ENCODE measurements around the gene HACD3. TPM values are rescaled to one million over a fixed set of nuclear protein-coding genes. Genes with fewer than 3 reads are reported as not detected.

The HACD3 gene
- polyA plus RNA-seq, 1 of the 3 experiments (the other 2 are of a cell fraction): 45.7 TPM

GRCh38 chr15:65598468-65598867 is 68.2 kb downstream of the HACD3 start:
- Histone ChIP-seq H3F3A (replicated peaks; ENCODE audit: insufficient read depth) (no peaks in the 10 kb centered on the region), H3K79me2 (ENCODE audit: insufficient read depth) (peaks cover 1% of the 10 kb centered on the region; the same call in 1 of the 2 replicates), H2AFZ (ENCODE audit: low read depth) (no peak overlapping the region), H3K9ac (no peak overlapping the region), H3K9me3 (no peaks in the 10 kb centered on the region), H4K20me1 (ENCODE audit: insufficient read depth) (no peaks in the 10 kb centered on the region), H3K9me2 (no peaks in the 10 kb centered on the region), H3K4me3 (ENCODE audit: low read depth in 2 of 2, low read length in 1 of 2) (no peak overlapping the region), H3K27me3 (ENCODE audit: insufficient read depth) (no peaks in the 10 kb centered on the region), H3K36me3 (replicated peaks in 1 of 2; ENCODE audit: control insufficient read depth in 1 of 2, insufficient read depth in 2 of 2, low read length in 1 of 2) (peaks cover 57 to 59% of the 10 kb centered on the region in 2 experiments), H3K4me2 (no peak overlapping the region), H3K27ac (ENCODE audit: low read depth in 2 of 2, low read length in 1 of 2) (no peak overlapping the region), H3K4me1 (ENCODE audit: control insufficient read depth in 1 of 2, insufficient read depth in 2 of 2, low read depth in 1 of 2, low read length in 1 of 2) (no peaks in the 10 kb centered on the region)
- TF ChIP-seq FOXJ3 (CRISPR knock-in tag; IDR thresholded peaks at IDR 0.05): no peak
- TF ChIP-seq POLR2AphosphoS5 (IDR thresholded peaks at IDR 0.05; ENCODE audit: low read depth, low read length): no peak
- TF ChIP-seq CTCF (IDR thresholded peaks at IDR 0.05): no peak
- no peak for TF ChIP-seq FOSL2 (IDR thresholded peaks at IDR 0.05; ENCODE audit: borderline replicate concordance, low read depth)
- TF ChIP-seq, protein P1, sequence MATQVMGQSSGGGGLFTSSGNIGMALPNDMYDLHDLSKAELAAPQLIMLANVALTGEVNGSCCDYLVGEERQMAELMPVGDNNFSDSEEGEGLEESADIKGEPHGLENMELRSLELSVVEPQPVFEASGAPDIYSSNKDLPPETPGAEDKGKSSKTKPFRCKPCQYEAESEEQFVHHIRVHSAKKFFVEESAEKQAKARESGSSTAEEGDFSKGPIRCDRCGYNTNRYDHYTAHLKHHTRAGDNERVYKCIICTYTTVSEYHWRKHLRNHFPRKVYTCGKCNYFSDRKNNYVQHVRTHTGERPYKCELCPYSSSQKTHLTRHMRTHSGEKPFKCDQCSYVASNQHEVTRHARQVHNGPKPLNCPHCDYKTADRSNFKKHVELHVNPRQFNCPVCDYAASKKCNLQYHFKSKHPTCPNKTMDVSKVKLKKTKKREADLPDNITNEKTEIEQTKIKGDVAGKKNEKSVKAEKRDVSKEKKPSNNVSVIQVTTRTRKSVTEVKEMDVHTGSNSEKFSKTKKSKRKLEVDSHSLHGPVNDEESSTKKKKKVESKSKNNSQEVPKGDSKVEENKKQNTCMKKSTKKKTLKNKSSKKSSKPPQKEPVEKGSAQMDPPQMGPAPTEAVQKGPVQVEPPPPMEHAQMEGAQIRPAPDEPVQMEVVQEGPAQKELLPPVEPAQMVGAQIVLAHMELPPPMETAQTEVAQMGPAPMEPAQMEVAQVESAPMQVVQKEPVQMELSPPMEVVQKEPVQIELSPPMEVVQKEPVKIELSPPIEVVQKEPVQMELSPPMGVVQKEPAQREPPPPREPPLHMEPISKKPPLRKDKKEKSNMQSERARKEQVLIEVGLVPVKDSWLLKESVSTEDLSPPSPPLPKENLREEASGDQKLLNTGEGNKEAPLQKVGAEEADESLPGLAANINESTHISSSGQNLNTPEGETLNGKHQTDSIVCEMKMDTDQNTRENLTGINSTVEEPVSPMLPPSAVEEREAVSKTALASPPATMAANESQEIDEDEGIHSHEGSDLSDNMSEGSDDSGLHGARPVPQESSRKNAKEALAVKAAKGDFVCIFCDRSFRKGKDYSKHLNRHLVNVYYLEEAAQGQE (IDR thresholded peaks at IDR 0.05; ENCODE audit: low read depth, low read length): no peak
- TF ChIP-seq EZH2phosphoT487 (IDR thresholded peaks at IDR 0.05; ENCODE audit: borderline replicate concordance, low read depth): no peak
- no peak for TF ChIP-seq USF2 (IDR thresholded peaks at IDR 0.05; ENCODE audit: borderline replicate concordance, low read depth, low read length)
- no peak for TF ChIP-seq RFX5 (IDR thresholded peaks at IDR 0.05; ENCODE audit: low read length)
- TF ChIP-seq RAD21 (IDR thresholded peaks at IDR 0.05; ENCODE audit: low read length): no peak
- no peak for TF ChIP-seq TCF12 (IDR thresholded peaks at IDR 0.05)
- TF ChIP-seq, protein P2, sequence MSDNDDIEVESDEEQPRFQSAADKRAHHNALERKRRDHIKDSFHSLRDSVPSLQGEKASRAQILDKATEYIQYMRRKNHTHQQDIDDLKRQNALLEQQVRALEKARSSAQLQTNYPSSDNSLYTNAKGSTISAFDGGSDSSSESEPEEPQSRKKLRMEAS (IDR thresholded peaks at IDR 0.05; ENCODE audit: low read depth): no peak
- TF ChIP-seq, protein P3, sequence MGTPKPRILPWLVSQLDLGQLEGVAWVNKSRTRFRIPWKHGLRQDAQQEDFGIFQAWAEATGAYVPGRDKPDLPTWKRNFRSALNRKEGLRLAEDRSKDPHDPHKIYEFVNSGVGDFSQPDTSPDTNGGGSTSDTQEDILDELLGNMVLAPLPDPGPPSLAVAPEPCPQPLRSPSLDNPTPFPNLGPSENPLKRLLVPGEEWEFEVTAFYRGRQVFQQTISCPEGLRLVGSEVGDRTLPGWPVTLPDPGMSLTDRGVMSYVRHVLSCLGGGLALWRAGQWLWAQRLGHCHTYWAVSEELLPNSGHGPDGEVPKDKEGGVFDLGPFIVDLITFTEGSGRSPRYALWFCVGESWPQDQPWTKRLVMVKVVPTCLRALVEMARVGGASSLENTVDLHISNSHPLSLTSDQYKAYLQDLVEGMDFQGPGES (IDR thresholded peaks at IDR 0.05; ENCODE audit: low read depth, low read length): no peak
- TF ChIP-seq JUND (IDR thresholded peaks at IDR 0.05): no peak
- no peak for TF ChIP-seq TAF1 (IDR thresholded peaks at IDR 0.05; ENCODE audit: borderline replicate concordance, low read depth, low read length)
- TF ChIP-seq, protein P4, sequence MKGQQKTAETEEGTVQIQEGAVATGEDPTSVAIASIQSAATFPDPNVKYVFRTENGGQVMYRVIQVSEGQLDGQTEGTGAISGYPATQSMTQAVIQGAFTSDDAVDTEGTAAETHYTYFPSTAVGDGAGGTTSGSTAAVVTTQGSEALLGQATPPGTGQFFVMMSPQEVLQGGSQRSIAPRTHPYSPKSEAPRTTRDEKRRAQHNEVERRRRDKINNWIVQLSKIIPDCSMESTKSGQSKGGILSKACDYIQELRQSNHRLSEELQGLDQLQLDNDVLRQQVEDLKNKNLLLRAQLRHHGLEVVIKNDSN (IDR thresholded peaks at IDR 0.05; ENCODE audit: borderline replicate concordance, low read depth): no peak
- 94% methylated on average over 2 of the region's 2 CpGs for WGBS (ENCODE audit: low lambda C conversion rate)
- ChIA-PET CTCF (interaction anchor here (0.8 to 1.4 kb wide), 2 partner anchors 9 to 40 kb away, joined by 3 read pairs; no protein-coding TSS in a partner anchor), POLR2A (no interaction called here)
- no peak for DNase-seq

Measured in SK-N-SH (cell line).